ENCODE measurements around the gene SMCP. TPM values are rescaled to one million over a fixed set of nuclear protein-coding genes. Genes with fewer than 3 reads are reported as not detected.

SMCP gene
- total RNA-seq, 1 donor from 2014 or later: not detected

DNA sequence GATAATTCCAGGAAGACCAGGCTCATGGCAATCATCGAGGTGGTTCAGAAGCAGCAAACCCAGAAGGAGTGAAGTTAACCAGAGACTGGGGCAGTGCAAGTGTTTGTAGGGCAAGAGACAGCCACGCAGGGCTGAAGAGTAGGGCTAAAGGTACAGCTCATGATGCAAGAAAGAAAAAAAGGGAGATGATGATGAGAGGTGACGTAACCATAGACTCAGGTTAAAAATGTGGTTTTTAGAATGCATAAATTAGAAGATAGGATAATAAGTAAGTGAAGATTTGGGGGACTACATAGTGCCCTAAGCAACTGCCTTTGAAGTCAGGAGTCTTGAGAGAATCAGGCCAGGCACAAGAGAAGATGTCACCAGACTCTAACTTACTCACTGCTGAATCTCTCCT is 18.0 kb upstream of the SMCP start:
- Histone ChIP-seq H3K27me3 (no peaks in the 10 kb centered on the region), H3K27ac (no peak overlapping the region), H3K36me3 (no peaks in the 10 kb centered on the region), H3K4me3 (no peak overlapping the region), H3K4me1 (no peaks in the 10 kb centered on the region), H3K9me3 (no peaks in the 10 kb centered on the region)
- TF ChIP-seq, protein P1, sequence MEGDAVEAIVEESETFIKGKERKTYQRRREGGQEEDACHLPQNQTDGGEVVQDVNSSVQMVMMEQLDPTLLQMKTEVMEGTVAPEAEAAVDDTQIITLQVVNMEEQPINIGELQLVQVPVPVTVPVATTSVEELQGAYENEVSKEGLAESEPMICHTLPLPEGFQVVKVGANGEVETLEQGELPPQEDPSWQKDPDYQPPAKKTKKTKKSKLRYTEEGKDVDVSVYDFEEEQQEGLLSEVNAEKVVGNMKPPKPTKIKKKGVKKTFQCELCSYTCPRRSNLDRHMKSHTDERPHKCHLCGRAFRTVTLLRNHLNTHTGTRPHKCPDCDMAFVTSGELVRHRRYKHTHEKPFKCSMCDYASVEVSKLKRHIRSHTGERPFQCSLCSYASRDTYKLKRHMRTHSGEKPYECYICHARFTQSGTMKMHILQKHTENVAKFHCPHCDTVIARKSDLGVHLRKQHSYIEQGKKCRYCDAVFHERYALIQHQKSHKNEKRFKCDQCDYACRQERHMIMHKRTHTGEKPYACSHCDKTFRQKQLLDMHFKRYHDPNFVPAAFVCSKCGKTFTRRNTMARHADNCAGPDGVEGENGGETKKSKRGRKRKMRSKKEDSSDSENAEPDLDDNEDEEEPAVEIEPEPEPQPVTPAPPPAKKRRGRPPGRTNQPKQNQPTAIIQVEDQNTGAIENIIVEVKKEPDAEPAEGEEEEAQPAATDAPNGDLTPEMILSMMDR (IDR thresholded peaks at IDR 0.05): no peak
- intact Hi-C loops (cut with DNase I): no loop called here
- DNase-seq (ENCODE audit: low spot score in 2 of 2): no peak

DNA sequence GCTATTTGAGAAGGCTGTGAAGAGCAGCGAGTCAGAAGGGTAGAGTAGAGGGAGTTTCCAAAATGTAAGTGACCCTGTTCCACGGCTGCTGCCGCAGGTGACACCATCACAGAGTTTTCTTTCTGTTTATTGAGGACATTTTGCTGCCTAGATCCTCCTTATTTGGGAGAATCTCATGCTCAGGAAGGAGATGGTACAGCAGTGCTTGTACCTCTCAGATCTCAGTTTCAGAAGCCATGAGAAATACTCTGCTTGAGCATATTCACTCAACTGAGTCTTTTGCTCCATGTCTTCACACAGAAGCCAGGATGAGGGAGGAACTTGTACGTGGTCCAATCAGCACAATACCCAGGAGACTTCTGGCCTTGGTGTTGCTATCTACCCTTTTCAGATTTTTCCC is 16.7 kb upstream of the SMCP start:
- Histone ChIP-seq H3K36me3 (no peaks in the 10 kb centered on the region), H3K27ac (no peak overlapping the region), H3K9me3 (no peaks in the 10 kb centered on the region), H3K4me3 (no peak overlapping the region), H3K4me1 (no peaks in the 10 kb centered on the region), H3K27me3 (no peaks in the 10 kb centered on the region)
- no peak for DNase-seq (ENCODE audit: low spot score in 2 of 2)
- TF ChIP-seq, protein P1 (IDR thresholded peaks at IDR 0.05): no peak
- intact Hi-C loops (cut with DNase I): no loop called here

DNA sequence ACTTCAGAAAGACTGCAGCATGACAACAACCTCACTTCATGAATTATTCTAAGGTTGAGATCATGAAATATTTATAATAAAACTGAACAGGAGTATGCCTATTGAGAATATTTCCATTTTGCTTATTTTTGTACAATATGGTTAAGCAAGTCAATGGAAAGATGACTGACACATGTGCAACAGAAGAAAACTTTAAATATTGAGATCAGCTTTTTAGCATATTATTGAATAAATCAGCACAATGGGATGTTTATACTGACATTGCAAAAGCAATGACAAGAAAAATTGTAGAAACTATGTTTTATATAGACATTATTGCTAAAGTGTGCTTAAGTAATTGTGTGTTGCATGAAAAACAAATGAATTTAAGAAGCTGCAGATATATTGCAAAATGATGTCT is 13.7 kb upstream of the SMCP start:
- Histone ChIP-seq H3K4me1 (no peaks in the 10 kb centered on the region), H3K27me3 (no peaks in the 10 kb centered on the region), H3K36me3 (no peaks in the 10 kb centered on the region), H3K4me3 (no peak overlapping the region), H3K9me3 (no peaks in the 10 kb centered on the region), H3K27ac (no peak overlapping the region)
- intact Hi-C loops (cut with DNase I): no loop called here
- no peak for DNase-seq (ENCODE audit: low spot score in 2 of 2)
- TF ChIP-seq, protein P1 (IDR thresholded peaks at IDR 0.05): no peak

DNA sequence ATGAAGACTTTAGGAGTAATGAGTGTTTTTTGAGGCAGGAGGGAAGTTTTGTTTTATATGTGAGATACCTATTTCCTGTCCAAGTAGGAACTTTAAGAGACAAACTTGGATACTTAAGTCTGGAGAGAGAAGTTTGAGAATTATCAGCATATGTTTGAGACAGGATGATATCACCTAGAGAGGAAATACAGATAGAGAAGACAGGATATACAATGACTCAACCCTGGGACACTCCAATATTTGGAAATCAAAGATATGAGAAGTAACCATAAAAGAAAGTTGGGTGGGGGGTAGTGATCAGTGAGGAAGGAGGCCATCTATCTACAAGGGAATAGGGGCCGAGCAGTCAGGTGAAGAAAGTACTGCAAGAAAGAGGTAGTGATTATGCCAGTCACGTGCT is 11.8 kb upstream of the SMCP start:
- TF ChIP-seq, protein P1 (IDR thresholded peaks at IDR 0.05): no peak

DNA sequence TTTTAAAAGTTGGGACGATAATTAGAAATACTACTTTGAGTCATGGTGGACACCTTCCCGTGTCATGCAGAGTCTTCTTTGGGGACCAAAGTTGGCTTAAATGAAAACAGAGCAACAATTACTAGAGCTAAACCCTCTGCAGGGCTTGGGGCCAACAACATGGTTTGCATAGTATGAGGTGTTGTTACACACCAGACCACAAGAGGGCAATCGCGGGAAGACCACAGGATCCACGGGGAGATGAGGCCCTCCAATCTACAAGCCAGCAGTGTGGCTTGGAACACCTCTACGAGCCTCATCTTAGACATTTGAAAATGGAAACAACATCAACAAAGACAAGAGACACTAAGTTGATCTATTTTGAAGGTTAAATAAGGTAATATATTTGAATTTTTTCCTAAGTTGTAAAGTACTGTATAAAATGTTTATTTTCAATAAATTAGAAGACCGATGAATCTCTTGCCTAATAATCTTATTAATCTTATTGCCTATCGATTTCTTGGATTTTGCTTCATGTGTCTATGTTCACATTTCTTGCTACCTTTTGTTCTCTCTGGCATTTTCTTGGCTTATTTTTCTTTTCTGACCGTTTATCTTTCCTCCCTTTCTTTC is 8.2 kb upstream of the SMCP start:
- H3K4me1 ChIP-seq: no peaks in the 10 kb centered on the region
- no peak overlapping the region for H3K4me3 ChIP-seq
- TF ChIP-seq, protein P1 (IDR thresholded peaks at IDR 0.05): peak; percentile 36 to 77 (median 73)
- intact Hi-C loops (cut with DNase I): loop anchor here (2.0 kb wide), 1 partner anchor 57 kb away; no protein-coding TSS in a partner anchor
- H3K27me3 ChIP-seq: no peaks in the 10 kb centered on the region
- no peaks in the 10 kb centered on the region for H3K36me3 ChIP-seq
- no peaks in the 10 kb centered on the region for H3K9me3 ChIP-seq
- peak in 1 of 2 donors; percentile 69 for DNase-seq (ENCODE audit: low spot score in 2 of 2)
- no peak overlapping the region for H3K27ac ChIP-seq

More for the DNA sequence above, 11.8 kb upstream of the SMCP start:
- Histone ChIP-seq H3K4me1 (no peaks in the 10 kb centered on the region), H3K9me3 (no peaks in the 10 kb centered on the region), H3K27ac (no peak overlapping the region), H3K36me3 (no peaks in the 10 kb centered on the region), H3K4me3 (no peak overlapping the region), H3K27me3 (no peaks in the 10 kb centered on the region)
- intact Hi-C loops (cut with DNase I): no loop called here
- DNase-seq (ENCODE audit: low spot score in 2 of 2): no peak

Data from ascending aorta (tissue), 2 donors.